HL-60 (cell line): ENCODE measurements around the gene KRT20.

Experiments
- DNase-seq, 2 experiments: peaks; one replicate each; pipeline ENCODE4 v3.0.0-alpha.2; 2010 to 2020; ENCODE audit warnings: low read depth in 1 of 2, low spot score in 1 of 2
- H3K27ac ChIP-seq: fragments of 250-450 bp; sonication (Bioruptor Pico); replicated peaks from 2 replicates; pipeline ENCODE4 v1.5.1; 2020; ENCODE audit warnings: mild to moderate bottlenecking, moderate library complexity
- H3K27me3 ChIP-seq: fragments of 250-450 bp; sonication (Bioruptor Pico); 2 replicates; pipeline ENCODE4 v1.5.1; 2021; ENCODE audit warnings: mild to moderate bottlenecking, moderate library complexity; ENCODE audit not compliant: insufficient read depth, poor library complexity, severe bottlenecking
- H3K4me3 ChIP-seq: replicated peaks from 2 replicates; pipeline ENCODE4 v1.5.1; 2011; ENCODE audit warnings: mild to moderate bottlenecking, control low read depth, low read length; ENCODE audit not compliant: insufficient read depth
- CTCF ChIP-seq: IDR thresholded peaks from one replicate; pipeline ENCODE4 v1.5.1; 2011; ENCODE audit warnings: low read length, control low read depth, inconsistent platforms; ENCODE audit not compliant: insufficient read depth
- GABPA ChIP-seq: IDR thresholded peaks from 2 replicates; pipeline ENCODE4 v1.6.1; 2012; ENCODE audit warnings: low read depth
- POLR2AphosphoS5 ChIP-seq: IDR thresholded peaks from 2 replicates; pipeline ENCODE4 v1.6.1; 2012; ENCODE audit warnings: low read depth
- REST ChIP-seq: IDR thresholded peaks from 2 replicates; pipeline ENCODE4 v1.6.1; 2012; ENCODE audit warnings: low read depth; ENCODE audit not compliant: insufficient replicate concordance
- SPI1 ChIP-seq: IDR thresholded peaks from 2 replicates; pipeline ENCODE4 v1.6.1; 2012; ENCODE audit warnings: low read depth, mild to moderate bottlenecking, borderline replicate concordance
- long read RNA-seq: library from polyadenylated mRNA; unstranded; transcript quantifications from one replicate; pipeline ENCODE4 v2.0.0, GENCODE V29; 2020

KRT20 gene
- long read RNA-seq, result 0 reads

- no peak for DNase-seq
- Histone ChIP-seq H3K27me3 (peaks cover 5% of the 10 kb centered on the region), H3K4me3 (no peak within 1 kb of the TSS), H3K27ac (no peak within 1 kb of the TSS)
- TF ChIP-seq POLR2AphosphoS5 (no peak), REST (no peak), GABPA (no peak), SPI1 (no peak), CTCF (no peak)
Observed at GRCh38 chr17:40884708-40885512, at the start of gene KRT20. TSS of gene KRT20 (minus strand) at chr17:40885242. CDS start at chr17:40885185, 57 bp downstream.

GRCh38 chr17:40932608-40933007 is 47.6 kb upstream of the KRT20 start:
- Histone ChIP-seq H3K27ac (no peak overlapping the region), H3K4me3 (no peak overlapping the region), H3K27me3 (no peaks in the 10 kb centered on the region)
- TF ChIP-seq GABPA (no peak), SPI1 (no peak), CTCF (no peak), REST (no peak), POLR2AphosphoS5 (no peak)
- no peak for DNase-seq

- Histone ChIP-seq H3K4me3 (no peak overlapping the region), H3K27me3 (no peaks in the 10 kb centered on the region), H3K27ac (no peak overlapping the region)
- DNase-seq, result no peak
- TF ChIP-seq SPI1, result no peak
- no peak for TF ChIP-seq POLR2AphosphoS5
- no peak for TF ChIP-seq CTCF
Observed at GRCh38 chr17:40931311-40931710, 46.3 kb upstream of the KRT20 start.

GRCh38 chr17:40926341-40926740 is 41.3 kb upstream of the KRT20 start:
- H3K4me3 ChIP-seq, result no peak overlapping the region
- TF ChIP-seq POLR2AphosphoS5 (no peak), GABPA (no peak), CTCF (no peak), SPI1 (no peak), REST (no peak)
- no peaks in the 10 kb centered on the region for H3K27me3 ChIP-seq
- H3K27ac ChIP-seq, result no peak overlapping the region
- no peak for DNase-seq
